ENCODE measurements around the gene LRPPRC.

DNA sequence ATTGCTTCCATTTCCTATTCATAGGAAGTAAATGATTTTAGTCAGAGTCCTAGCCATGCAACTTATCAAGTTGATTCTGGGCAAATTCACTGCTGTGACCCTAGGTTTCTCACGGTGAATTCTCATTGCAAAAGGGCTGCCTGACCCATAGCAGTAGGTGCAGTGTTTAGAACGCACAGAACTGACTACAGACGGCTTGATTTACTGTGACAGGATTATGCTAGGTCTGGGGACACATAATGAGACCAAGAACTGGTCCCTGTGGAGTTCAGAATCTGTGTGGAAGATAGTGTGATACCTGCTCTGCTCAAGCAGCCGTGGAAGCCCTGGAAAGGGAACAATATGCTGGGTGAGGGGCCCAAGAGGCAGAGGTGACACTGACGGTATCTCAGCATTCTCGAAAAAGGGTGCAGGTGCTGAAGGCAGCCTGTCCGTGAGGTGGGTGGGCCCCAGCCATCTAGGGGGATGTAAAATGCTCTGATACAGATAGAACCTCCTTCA lies 110.6 kb downstream of the LRPPRC start:
- TF ChIP-seq, protein P1, sequence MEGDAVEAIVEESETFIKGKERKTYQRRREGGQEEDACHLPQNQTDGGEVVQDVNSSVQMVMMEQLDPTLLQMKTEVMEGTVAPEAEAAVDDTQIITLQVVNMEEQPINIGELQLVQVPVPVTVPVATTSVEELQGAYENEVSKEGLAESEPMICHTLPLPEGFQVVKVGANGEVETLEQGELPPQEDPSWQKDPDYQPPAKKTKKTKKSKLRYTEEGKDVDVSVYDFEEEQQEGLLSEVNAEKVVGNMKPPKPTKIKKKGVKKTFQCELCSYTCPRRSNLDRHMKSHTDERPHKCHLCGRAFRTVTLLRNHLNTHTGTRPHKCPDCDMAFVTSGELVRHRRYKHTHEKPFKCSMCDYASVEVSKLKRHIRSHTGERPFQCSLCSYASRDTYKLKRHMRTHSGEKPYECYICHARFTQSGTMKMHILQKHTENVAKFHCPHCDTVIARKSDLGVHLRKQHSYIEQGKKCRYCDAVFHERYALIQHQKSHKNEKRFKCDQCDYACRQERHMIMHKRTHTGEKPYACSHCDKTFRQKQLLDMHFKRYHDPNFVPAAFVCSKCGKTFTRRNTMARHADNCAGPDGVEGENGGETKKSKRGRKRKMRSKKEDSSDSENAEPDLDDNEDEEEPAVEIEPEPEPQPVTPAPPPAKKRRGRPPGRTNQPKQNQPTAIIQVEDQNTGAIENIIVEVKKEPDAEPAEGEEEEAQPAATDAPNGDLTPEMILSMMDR (IDR thresholded peaks at IDR 0.05; ENCODE audit: insufficient read depth, low read length, poor library complexity, severe bottlenecking) = no peak
- TF ChIP-seq EZH2phosphoT487 (conservative IDR thresholded peaks at IDR 0.05; ENCODE audit: low read length) = no peak
